Measurements from ENCODE around the gene ST3GAL3. TPM values are rescaled to one million over a fixed set of nuclear protein-coding genes. Genes with fewer than 3 reads are reported as not detected.
A peak's percentile ranks its signal among the peaks of the same experiment; 100 is the strongest.

Gene ST3GAL3
- total and polyA plus RNA-seq, 2 of the 13 experiments (the other 11 are each of a cell fraction or from before 2014, with no cell fraction given), result 5.1 to 8.1 TPM

GRCh38 chr1:43925846-43926245 lies 218.5 kb downstream of the ST3GAL3 start (continued):
- no peak for TF ChIP-seq ARID3A (IDR thresholded peaks at IDR 0.05; ENCODE audit: low read depth, low read length)
- no peak for TF ChIP-seq XRCC5 (optimal IDR thresholded peaks at IDR 0.05; ENCODE audit: low read length)
- no peak for TF ChIP-seq MEIS2 (CRISPR knock-in tag; IDR thresholded peaks at IDR 0.05)
- TF ChIP-seq ELF3 (CRISPR knock-in tag; IDR thresholded peaks at IDR 0.05), result no peak

- POLR2A ChIA-PET, result interaction anchor here (1.3 to 1.9 kb wide), 3 partner anchors 45 to 280 kb away, joined by 4 to 7 read pairs (median 5); partner anchors contain the start of genes ATP6V0B, KDM4A and ST3GAL3
- FAIRE-seq (no peak), DNase-seq (ENCODE audit: low spot score) (no peak), ATAC-seq (peak; percentile 18; the same call in 2 of the 3 replicates)
- CTCF ChIA-PET (ENCODE audit: low intra/inter-chr PET ratio, low total read pairs), result no interaction called here
- Histone ChIP-seq H3K9ac (ENCODE audit: insufficient read depth, low read depth, low read length) (no peak overlapping the region), H4K20me1 (ENCODE audit: insufficient read depth, low read length) (0 out of 2 replicates have a peak, but pooled peaks cover 2% of the 10 kb centered on the region), H3K27me3 (ENCODE audit: control insufficient read depth in 1 of 2, insufficient read depth in 2 of 2, low read length in 2 of 2) (no peaks in the 10 kb centered on the region), H3K36me3 (replicated peaks in 1 of 2; ENCODE audit: control insufficient read depth in 1 of 2, insufficient read depth in 2 of 2, low read length in 2 of 2) (no peaks in the 10 kb centered on the region; a peak in 1 of 5 replicates), H2AFZ (ENCODE audit: low read length) (no peak overlapping the region), H3K27ac (ENCODE audit: extremely low read length, insufficient read depth, low read length) (no peak overlapping the region), H3K4me3 (replicated peaks in 1 of 3; ENCODE audit: insufficient read depth in 1 of 3, low read depth in 2 of 3, low read length in 3 of 3) (no peak overlapping the region), H3K4me1 (ENCODE audit: insufficient read depth, low read length) (peaks cover 24% of the 10 kb centered on the region), H3K9me3 (ENCODE audit: low read length) (no peaks in the 10 kb centered on the region), H3K4me2 (ENCODE audit: low read depth, low read length) (no peak overlapping the region), H3K79me2 (ENCODE audit: insufficient read depth, low read length) (no peaks in the 10 kb centered on the region)
- intact Hi-C loops (cut with micrococcal nuclease; ENCODE audit: unreplicated experiment), result loop anchor here (10.0 kb wide), 1 partner anchor 104 kb away; the partner anchor contains the start of gene SLC6A9
- in situ Hi-C loops (cut with HindIII; ENCODE audit: extremely low pct_ligation_motif_present, low pct_unique_long_range_greater_than_20kb), result loop anchor here (5.0 kb wide), 2 partner anchors 173 to 403 kb away; no protein-coding TSS in a partner anchor
- TF ChIP-seq ZNF609 (CRISPR knock-in tag; IDR thresholded peaks at IDR 0.05; ENCODE audit: borderline replicate concordance), result no peak
- TF ChIP-seq HBP1 (CRISPR knock-in tag; IDR thresholded peaks at IDR 0.05; ENCODE audit: low read depth), result no peak
- peak; percentile 55 for TF ChIP-seq CTCF (CRISPR knock-in tag; IDR thresholded peaks at IDR 0.05)
- TF ChIP-seq TBX2 (CRISPR knock-in tag; IDR thresholded peaks at IDR 0.05; ENCODE audit: borderline replicate concordance), result 0 out of 2 replicates have a peak, but pooled peaks have one; percentile 24
- no peak for TF ChIP-seq ISL2 (CRISPR knock-in tag; IDR thresholded peaks at IDR 0.05)
- TF ChIP-seq NR1H2 (CRISPR knock-in tag; IDR thresholded peaks at IDR 0.05; ENCODE audit: borderline replicate concordance, low read depth), result no peak
- TF ChIP-seq SMC3 (IDR thresholded peaks at IDR 0.05; ENCODE audit: low read length), result peak; percentile 29; the same call in 1 of the 2 replicates
- WGBS (ENCODE audit: low lambda C conversion rate), result 98% methylated on average over 4 of the region's 10 CpGs
- BruUV-seq (replicated peaks), result no TSS peak
These were observed 223.0 kb downstream of the ST3GAL3 start for GRCh38 chr1:43930168-43930948.

Data from HepG2 (cell line).